ENCODE data around the gene MMGT1. TPM values are rescaled to one million over a fixed set of nuclear protein-coding genes. Genes with fewer than 3 reads are reported as not detected.
A peak's percentile ranks its signal among the peaks of the same experiment; 100 is the strongest.

Gene MMGT1
- total RNA-seq, 4 donors from 2014 or later = 31.2 to 43.7 (median 37.4) TPM

GRCh38 chrX:135975421-135975820 lies 1.6 kb upstream of the MMGT1 start:
- Histone ChIP-seq H3K4me1 (peaks cover 0 to 7% of the 10 kb centered on the region in 2 donors), H3K9me3 (no peaks in the 10 kb centered on the region), H3K4me3 (replicated peaks in 1 of 3) (no peak overlapping the region), H3K27ac (no peak overlapping the region), H3K36me3 (no peaks in the 10 kb centered on the region), H3K27me3 (no peaks in the 10 kb centered on the region)
- no peak for TF ChIP-seq CTCF (IDR thresholded peaks at IDR 0.05)
- no peak for TF ChIP-seq POLR2A (IDR thresholded peaks at IDR 0.05)
- no peak for DNase-seq
- intact Hi-C loops (cut with DNase I) = no loop called here
- WGBS, 2 donors = 93 to 94% methylated on average over 1 of the region's 1 CpG

GRCh38 chrX:135974279-135974856 lies 580 bp upstream of the MMGT1 start:
- no peak for TF ChIP-seq CTCF (IDR thresholded peaks at IDR 0.05)
- Histone ChIP-seq H3K4me1 (peaks cover 0 to 7% of the 10 kb centered on the region in 2 donors), H3K27ac (no peak overlapping the region), H3K27me3 (no peaks in the 10 kb centered on the region), H3K4me3 (replicated peaks in 1 of 3) (peak overlapping the region in 2 of 3 donors; percentile 9 to 12), H3K36me3 (no peaks in the 10 kb centered on the region), H3K9me3 (no peaks in the 10 kb centered on the region)
- DNase-seq = peak; percentile 70 to 73
- intact Hi-C loops (cut with DNase I) = no loop called here
- WGBS, 2 donors = 3 to 4% methylated on average over 8 to 9 of the region's 32 CpGs

- peaks cover 0 to 7% of the 10 kb centered on the region in 2 donors for H3K4me1 ChIP-seq
- no peaks in the 10 kb centered on the region for H3K36me3 ChIP-seq
- H3K27ac ChIP-seq = peak overlapping the region; percentile 88 to 90 (median 89)
- DNase-seq = peak; percentile 5 to 9
- no peaks in the 10 kb centered on the region for H3K27me3 ChIP-seq
- no peaks in the 10 kb centered on the region for H3K9me3 ChIP-seq
- 1 to 2% methylated on average over 9 to 10 of the region's 10 CpGs for WGBS, 2 donors
- TF ChIP-seq CTCF (IDR thresholded peaks at IDR 0.05) = no peak
- intact Hi-C loops (cut with DNase I) = no loop called here
- peak overlapping the region; percentile 56 to 79 (median 78) for H3K4me3 ChIP-seq (replicated peaks in 1 of 3)
Observed at GRCh38 chrX:135973025-135973547, 702 bp downstream of the MMGT1 start.

- TF ChIP-seq POLR2A (IDR thresholded peaks at IDR 0.05) = no peak
- TF ChIP-seq CTCF (IDR thresholded peaks at IDR 0.05) = no peak
- Histone ChIP-seq H3K36me3 (no peaks in the 10 kb centered on the region), H3K27ac (no peak overlapping the region), H3K27me3 (no peaks in the 10 kb centered on the region), H3K4me3 (replicated peaks in 1 of 3) (no peak overlapping the region), H3K4me1 (no peaks in the 10 kb centered on the region), H3K9me3 (no peaks in the 10 kb centered on the region)
- 90 to 98% methylated on average over 4 of the region's 4 CpGs for WGBS, 2 donors
- intact Hi-C loops (cut with DNase I) = no loop called here
- DNase-seq = no peak
Observed at GRCh38 chrX:135951291-135951690, 22.5 kb downstream of the MMGT1 start.

- no peaks in the 10 kb centered on the region for H3K9me3 ChIP-seq
- H3K4me1 ChIP-seq = no peaks in the 10 kb centered on the region
- H3K36me3 ChIP-seq = no peaks in the 10 kb centered on the region
- H3K4me3 ChIP-seq (replicated peaks in 1 of 3) = no peak overlapping the region
- no peaks in the 10 kb centered on the region for H3K27me3 ChIP-seq
- intact Hi-C loops (cut with DNase I) = no loop called here
- DNase-seq = no peak
- no peak for TF ChIP-seq CTCF (IDR thresholded peaks at IDR 0.05)
- TF ChIP-seq POLR2A (IDR thresholded peaks at IDR 0.05) = no peak
- H3K27ac ChIP-seq = no peak overlapping the region
- WGBS, 2 donors = 87 to 91% methylated on average over 2 of the region's 2 CpGs
Observed at GRCh38 chrX:135944486-135944885, 29.3 kb downstream of the MMGT1 start.

Measured in thyroid gland (tissue), 4 donors.